Liver (tissue), 3 donors: Measurements from ENCODE around the gene AKAP11.

Experiments
- CTCF ChIP-seq: fragments of 150-350 bp; IDR thresholded peaks from 2 replicates; pipeline ENCODE4 v1.5.1; 2017; ENCODE audit warnings: improper control_type of control experiment, low read depth, low read length; ENCODE audit not compliant: missing input control
- FOXA1 ChIP-seq: IDR thresholded peaks from 2 replicates; pipeline ENCODE4 v1.6.1; 2016; ENCODE audit warnings: antibody characterized with exemption
- MAX ChIP-seq: IDR thresholded peaks from 2 replicates; pipeline ENCODE4 v1.6.1; 2016; ENCODE audit warnings: antibody characterized with exemption
- NR2F2 ChIP-seq: IDR thresholded peaks from 2 replicates; pipeline ENCODE4 v1.6.1; 2016; ENCODE audit warnings: antibody characterized with exemption
- RAD21 ChIP-seq, 2 donors: IDR thresholded peaks; 2 replicates each; pipeline ENCODE4 v1.6.1; 2016; ENCODE audit warnings: antibody characterized with exemption in 2 of 2, mild to moderate bottlenecking in 2 of 2
- REST ChIP-seq: IDR thresholded peaks from 2 replicates; pipeline ENCODE4 v1.6.1; 2016; ENCODE audit warnings: antibody characterized with exemption, mild to moderate bottlenecking
- SP1 ChIP-seq: IDR thresholded peaks from 2 replicates; pipeline ENCODE4 v1.6.1; 2018; ENCODE audit warnings: antibody characterized with exemption, mild to moderate bottlenecking
- TAF1 ChIP-seq: conservative IDR thresholded peaks from 2 replicates; pipeline ENCODE4 v1.6.1; 2016; ENCODE audit warnings: antibody characterized with exemption, mild to moderate bottlenecking
- ZBTB33 ChIP-seq: IDR thresholded peaks from 2 replicates; pipeline ENCODE4 v1.6.1; 2016; ENCODE audit warnings: antibody characterized with exemption
- donor health status: healthy.
- donor health status: healthy.

GRCh38 chr13:42361701-42362100, 89.7 kb downstream of the AKAP11 start:
- TF ChIP-seq RAD21 (IDR thresholded peaks at IDR 0.05) (no peak), CTCF (no peak), REST (no peak), MAX (no peak), NR2F2 (no peak), ZBTB33 (no peak), TAF1 (no peak), SP1 (no peak), FOXA1 (no peak)
